GDM1 (cell line): ENCODE measurements around the gene TADA1.
"Not testable (repeated sequence)": the region's sequence is repeated elsewhere in the genome, so short reads cannot be mapped to it uniquely, and the experiment has no call there.

ENCODE experiments used
- DNase-seq: peaks from one replicate; lab custom pipeline; 2025; lab: John Stamatoyannopoulos, UW

TADA1 gene

GRCh38 chr1:166889776-166890175, 13.7 kb upstream of the TADA1 start:
- no peak for DNase-seq

GRCh38 chr1:166888373-166889111, 12.5 kb upstream of the TADA1 start:
- DNase-seq: no peak

- DNase-seq: peak; percentile 5
These were observed 8.9 kb upstream of the TADA1 start for GRCh38 chr1:166884971-166885370.

GRCh38 chr1:166884040-166884642, 8.1 kb upstream of the TADA1 start:
- DNase-seq: no peak

- DNase-seq: no peak
These were observed 6.8 kb upstream of the TADA1 start for GRCh38 chr1:166882893-166883292.

GRCh38 chr1:166878173-166878917, 2.3 kb upstream of the TADA1 start:
- not testable (repeated sequence) for DNase-seq

GRCh38 chr1:166876540-166876838, 425 bp upstream of the TADA1 start:
- DNase-seq: no peak

- DNase-seq: no peak
These were observed 746 bp downstream of the TADA1 start for GRCh38 chr1:166875302-166875733.

GRCh38 chr1:166874464-166874863, 1.6 kb downstream of the TADA1 start:
- no peak for DNase-seq

- no peak for DNase-seq
These were observed 5.5 kb downstream of the TADA1 start for GRCh38 chr1:166870584-166870983.

GRCh38 chr1:166869318-166870099, 6.6 kb downstream of the TADA1 start:
- DNase-seq: no peak

GRCh38 chr1:166868639-166869038, 7.4 kb downstream of the TADA1 start:
- DNase-seq: no peak

GRCh38 chr1:166865926-166866325, 10.1 kb downstream of the TADA1 start:
- DNase-seq: no peak

GRCh38 chr1:166859597-166859996, 16.5 kb downstream of the TADA1 start:
- no peak for DNase-seq

GRCh38 chr1:166858726-166859419, 17.2 kb downstream of the TADA1 start:
- no peak for DNase-seq

GRCh38 chr1:166857995-166858394, 18.1 kb downstream of the TADA1 start:
- no peak for DNase-seq

- DNase-seq: no peak
These were observed 20.5 kb downstream of the TADA1 start for GRCh38 chr1:166855558-166855957.

- no peak for DNase-seq
These were observed 23.1 kb downstream of the TADA1 start for GRCh38 chr1:166852918-166853317.

- no peak for DNase-seq
These were observed 26.9 kb downstream of the TADA1 start for GRCh38 chr1:166849135-166849534.

- no peak for DNase-seq
These were observed 27.9 kb downstream of the TADA1 start for GRCh38 chr1:166848193-166848592.

GRCh38 chr1:166844791-166845190, 31.3 kb downstream of the TADA1 start:
- no peak for DNase-seq
